Stimulated activated CD8-positive, alpha-beta memory T cell treated with anti-CD3 and anti-CD28 coated beads, Interleukin-12 subunit alpha, Interleukin-12 subunit beta, amount 100 ng/mL, for 24 hours (primary cell): ENCODE measurements around the gene ZNF831.

Source experiments
- DNase-seq: peaks from one replicate; pipeline ENCODE4 v3.0.0-alpha.2; 2020; ENCODE audit errors: extremely low read depth

ZNF831 gene

DNA sequence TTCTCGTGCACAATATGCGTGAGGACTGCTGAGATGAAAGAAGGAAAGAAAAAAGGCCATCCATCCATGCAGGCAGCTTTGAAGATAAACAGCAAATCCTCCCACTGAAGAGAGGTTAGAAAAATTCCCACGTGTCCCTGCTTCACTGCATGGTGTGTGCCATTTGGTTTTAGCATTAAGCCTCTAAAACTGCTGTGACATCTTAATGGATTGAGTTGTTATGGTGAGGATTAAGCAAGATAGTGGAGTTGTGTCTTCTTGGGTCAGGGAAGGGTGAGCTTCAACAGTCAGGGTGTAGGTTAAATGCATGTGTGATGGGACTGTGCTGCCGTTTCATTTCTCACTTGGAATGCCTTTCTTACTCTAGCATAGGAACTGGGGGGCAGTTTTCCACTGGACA is 50.5 kb downstream of the ZNF831 start:
- no peak for DNase-seq

DNA sequence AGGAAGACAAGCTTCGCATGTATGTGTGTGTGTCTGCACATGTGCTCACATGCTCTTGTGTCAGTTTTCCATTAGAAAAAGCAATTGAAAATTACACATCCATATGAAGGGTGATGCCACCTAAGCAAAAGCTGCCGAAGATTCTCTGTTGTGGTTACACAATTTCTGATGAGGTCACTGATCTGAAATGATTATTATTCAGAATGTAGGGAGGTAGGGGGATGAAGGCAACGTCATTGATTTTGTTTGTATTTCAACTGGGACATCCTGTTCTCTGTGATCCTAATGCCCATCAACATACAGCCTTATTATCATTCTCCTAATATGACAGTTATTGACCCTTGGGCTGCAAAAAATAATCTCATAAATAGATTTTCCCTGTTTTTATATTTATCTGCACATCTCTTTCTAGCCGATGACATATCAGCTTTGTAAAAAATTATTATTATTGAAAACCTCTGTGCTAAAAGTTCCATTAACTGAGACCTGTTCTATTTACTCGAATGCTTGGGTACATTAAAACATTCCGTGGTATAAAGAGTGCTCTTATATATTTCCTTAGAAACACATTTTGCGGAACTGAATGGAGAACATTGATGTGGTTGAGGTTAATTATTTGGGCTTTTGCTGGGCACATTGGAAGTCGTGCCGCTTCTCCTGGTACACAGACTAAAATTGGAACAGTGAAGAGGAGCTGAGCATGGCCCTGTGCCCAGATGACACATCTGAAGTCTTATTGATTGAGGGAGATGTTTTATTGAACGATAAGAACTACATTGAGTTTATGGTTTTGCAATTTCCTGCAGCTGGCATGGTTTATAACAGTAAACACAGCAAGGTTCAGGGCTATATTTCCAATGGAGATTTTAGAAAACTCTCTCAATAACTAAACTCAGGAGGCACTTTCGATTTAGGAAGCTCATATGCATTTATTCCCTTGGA is 51.3 kb downstream of the ZNF831 start:
- DNase-seq: no peak

DNA sequence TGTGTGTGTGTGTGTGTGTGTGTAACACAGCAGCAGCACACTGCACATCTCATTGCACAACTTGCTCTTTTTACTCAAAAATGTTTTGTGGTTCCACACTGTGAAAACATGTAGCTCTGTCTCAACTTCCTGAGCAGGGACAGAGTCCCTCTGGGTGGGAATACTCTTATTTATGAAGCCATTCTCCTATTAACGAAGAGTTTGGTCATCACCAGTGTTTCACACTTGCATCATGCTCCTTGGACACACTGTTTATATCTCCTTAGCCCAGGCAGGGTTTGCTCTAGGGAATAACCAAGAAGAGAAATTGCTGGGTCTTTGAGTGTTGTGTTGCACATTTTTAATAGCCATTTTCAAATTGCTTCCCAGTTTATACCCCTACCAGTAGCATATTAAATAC is 53.6 kb downstream of the ZNF831 start:
- DNase-seq: no peak

DNA sequence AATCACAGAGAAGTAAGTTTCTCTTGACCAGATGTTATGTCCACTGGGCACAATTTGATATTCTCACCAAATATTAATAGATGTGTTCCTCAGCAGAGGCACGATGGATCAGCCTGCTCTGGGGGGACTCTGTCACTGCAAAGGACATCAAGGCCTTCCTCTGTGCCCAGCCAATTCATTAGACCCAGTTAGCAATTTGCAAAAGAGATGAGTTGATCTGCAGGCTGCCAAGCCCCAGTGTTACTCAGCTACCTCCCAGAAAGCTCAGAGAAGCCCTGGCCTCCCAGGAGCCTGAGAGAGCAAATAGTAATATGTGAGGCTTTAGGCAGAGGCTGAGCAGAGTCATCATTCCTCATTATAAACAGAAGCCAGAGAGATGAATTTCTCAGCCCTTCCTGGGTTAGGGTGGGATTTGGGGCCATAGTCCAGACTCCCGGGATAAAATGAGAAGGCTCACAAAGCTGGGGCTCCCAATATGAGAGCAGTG is 54.2 kb downstream of the ZNF831 start:
- DNase-seq: no peak

DNA sequence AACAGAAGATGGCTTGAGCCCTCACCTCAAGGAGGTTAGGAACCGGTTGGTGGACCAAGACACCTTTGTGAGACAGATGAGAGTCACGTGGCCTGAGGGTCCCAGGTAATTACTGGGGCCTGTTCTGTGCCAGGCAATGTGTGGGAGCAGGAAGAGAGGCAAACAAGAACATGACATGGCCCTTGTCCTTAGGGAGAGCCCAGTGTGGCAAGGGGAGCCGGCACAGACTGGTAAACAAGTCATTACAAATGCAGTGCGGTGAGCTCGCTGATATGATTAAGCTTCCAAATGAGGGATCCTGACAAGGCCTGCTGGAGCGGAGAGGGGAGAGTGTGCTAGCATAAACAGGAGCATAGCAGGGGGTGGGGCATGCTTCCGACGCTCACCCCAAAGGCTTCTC is 55.6 kb downstream of the ZNF831 start:
- no peak for DNase-seq

DNA sequence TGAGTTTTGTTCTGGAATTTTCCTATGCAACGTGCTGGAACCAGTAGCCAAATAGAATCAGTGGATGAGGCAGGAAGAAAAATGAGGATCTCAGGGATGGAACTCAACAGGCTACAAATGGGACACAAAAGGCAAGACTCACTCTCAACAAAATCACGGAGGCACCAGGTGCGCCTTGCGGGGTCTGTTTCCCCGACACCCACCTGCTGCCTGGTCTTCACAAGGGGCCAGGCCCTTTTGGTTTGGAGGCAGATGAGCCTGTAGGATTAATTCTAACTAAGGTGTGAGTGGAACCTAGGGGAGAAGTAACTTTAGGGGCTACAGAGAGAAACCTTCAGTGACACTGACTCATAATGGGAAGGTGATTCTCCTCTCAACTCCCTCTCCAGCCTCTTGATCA is 56.5 kb downstream of the ZNF831 start:
- no peak for DNase-seq

DNA sequence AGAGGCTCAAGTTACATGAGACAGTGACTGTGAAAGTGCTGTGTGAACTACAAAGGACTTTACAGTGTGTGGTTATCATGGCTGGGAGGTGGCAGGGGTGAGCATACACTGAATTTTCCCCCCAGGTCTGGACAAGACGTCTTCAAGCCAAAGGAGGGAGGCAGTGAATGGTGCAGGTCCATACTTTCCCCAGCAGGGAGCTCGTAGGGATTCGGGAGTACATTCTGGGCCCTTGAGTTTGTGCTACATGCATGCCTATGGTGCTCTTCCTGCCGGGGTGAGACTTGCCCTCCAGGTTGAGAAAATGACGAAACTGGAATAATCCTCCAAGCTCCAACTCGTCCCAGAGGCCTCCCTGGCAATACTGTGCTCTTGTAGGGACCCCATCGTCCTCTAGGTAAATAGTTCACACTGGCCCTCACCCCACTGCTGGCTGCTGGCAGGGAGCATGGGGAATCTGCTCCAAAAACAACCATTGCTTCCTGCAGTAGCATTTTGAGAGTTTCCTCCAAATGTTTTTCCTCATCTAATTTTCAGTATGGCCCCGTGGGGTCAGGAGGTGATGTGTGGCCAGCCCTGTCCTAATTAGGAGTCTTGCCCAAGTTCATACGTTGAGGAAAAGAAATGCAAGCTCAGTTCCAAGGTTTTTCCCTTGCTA is 57.6 kb downstream of the ZNF831 start:
- DNase-seq: no peak

DNA sequence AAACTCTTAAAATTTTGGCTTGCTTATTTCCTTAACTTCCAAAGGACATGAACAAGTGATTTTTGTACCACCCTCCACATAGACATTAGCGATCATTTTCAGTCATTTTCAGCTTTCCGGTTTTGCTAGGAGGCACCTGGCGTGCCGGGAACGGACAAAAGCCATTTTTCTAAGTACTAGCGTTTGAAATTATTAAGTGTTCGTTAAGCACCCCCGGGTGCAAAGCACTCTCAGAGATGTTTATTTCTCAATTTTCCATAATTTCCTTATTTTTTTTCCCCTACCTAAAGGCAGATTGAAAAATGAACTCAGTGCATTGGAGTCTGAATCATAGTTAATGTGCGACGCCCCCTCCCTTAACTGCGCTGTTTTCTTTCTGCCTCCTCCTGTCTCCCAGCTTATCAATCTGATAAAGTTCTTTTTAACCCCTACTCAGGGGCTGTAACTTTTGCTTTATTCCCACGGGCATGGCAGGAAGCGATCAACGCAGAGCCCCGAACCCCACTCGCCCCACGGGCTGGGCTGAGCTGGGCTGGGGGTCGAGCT is 58.2 kb downstream of the ZNF831 start:
- DNase-seq: no peak

DNA sequence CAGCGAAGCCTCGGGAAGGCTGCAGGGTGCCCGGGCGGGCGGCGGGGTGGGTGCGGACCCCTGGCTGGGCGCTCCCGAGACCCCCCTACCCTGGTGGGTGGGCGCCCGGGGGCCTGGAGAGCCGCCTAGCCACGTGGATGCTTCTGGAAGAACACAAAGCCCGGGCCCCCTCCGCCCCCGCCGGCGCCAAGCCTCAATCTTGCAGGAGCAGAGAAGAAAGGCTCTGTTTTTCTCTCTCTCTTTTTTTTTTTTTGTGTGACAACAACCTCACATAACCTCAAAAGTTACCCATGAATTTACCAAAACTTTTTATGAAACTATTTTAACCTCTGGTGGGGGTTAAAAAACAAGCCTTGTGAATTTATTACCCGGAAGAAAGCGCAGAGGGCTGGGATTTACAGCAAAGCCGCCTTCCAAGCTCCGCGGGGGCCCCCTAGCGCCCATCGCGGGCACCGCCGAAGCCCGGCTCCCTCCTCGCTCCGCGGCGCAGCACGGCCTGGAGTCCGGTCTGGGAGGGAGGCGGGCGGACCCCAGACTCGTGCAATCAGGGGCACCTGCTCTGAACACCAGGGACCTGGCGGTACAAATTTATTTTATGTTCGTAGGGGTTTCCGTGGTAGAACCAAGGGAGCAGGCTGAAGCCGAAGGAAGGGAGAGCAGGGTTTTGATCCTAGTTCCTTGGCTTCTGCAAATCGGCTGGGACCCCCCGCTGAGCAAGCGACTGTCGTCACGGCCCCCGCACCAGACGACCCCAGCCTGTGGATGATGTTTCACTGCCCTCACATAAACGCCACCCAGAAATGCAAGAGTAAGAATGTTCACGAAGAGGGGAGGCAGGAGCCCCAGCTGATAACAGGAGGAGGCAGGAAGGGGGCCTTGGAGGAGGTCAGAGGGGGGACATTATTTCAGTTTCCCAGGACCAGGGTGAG is 58.9 kb downstream of the ZNF831 start:
- peak; percentile 52 for DNase-seq

DNA sequence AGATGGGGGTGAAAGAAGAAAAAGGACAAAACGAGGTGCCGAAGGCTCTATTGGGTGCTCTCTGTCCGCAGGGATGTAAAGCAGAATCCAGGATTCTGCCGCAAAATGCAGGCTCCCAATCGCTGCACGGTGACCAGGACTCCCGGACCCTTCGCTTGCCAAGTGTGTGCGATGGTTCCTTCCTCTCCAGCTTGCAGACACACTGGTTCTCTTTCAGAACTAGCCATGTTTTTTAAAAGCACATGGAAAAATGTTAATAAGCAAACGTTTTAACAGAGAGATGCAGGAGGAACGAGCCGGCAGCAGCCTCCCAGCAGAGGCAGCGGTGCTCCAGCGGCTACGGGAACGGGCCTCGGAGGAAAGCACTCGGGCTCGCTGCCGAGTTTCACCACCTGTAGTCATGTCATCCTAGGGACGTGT is 59.6 kb downstream of the ZNF831 start:
- DNase-seq: no peak

DNA sequence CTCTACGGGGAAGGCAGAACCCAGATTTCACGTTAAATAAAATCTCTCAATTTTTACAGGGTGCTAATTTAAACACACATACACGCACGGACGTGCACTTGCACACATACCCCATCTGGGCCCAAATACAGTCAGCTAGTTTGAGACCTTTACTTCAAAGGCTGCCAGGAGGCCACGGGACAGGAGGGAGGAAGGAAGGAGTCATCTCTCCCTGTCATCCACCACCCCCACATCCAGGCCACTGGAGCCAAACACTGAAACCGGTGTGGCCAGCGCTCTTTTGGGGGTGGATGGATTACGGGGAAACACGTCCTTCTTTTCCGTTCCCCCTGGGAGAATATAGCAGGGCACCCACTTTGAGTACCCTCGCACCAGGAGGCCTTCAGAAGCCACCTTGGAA is 60.1 kb downstream of the ZNF831 start:
- DNase-seq: no peak

DNA sequence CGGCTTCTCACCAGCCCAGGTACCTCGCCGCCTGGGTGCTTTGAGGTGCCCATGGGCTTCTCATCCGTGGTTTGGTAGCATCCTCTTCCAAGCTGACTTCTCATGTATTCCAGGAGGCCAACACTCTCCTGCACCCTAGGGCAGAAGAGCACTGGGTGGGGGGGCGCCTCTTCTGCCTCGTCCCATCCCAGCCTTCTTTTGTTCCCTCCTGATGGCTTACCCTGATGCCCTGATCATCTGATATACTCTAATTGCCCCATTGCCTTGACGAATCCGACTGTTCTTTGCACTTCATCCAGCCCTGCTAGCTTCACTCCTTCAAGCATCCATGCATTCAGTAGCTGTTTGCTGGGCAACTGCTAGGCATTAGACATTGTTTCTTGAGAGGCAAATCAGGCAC is 60.6 kb downstream of the ZNF831 start:
- no peak for DNase-seq

DNA sequence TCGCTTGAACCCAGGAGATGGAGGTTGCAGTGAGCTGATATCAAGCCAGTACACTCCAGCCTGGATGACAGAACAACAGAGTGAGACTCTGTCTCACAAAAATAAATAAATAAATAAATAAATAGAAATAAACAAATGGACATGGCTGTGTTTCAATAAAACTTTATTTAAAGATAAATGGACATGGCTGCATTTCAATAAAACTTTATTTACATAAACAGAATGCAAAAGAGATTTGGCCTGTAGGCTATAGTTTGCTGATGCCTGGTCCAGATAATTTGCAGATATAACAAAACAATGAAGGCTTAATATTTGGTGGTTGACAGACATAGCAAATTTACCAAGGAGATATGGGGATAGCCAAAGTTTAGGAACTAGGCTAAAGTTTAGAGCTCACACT is 66.8 kb downstream of the ZNF831 start:
- DNase-seq: no peak

DNA sequence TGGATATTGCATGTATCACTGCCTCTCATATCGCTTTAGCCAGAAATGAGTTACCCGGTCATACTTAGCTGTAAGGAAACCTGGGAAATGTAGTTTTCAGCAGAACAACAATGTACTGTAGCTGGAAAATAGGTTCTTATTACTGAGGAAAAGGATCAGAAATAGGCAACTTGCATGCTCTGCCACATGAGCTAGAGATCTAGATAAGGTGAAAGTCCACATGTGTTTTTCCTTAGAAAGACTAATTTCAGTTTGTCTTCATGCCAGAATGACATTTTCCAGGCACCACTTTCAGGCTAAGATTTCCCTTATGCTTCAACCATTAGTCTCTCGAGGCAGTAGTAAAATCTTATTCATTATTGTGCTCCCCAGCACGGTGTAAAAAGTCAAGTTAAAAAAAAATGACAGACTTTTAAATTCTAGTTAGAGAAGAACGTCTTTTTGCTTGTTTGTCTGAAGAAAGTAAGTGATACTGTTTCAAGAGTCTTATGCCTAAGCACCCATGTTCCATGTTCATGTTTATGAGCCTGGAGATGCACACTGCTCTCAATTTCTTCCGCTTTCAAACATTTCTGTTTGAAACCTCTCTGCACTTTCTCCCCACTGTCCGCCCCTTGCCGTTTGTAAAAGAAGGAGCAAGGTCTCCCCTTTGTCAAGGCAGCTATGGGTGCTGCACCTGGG is 67.6 kb downstream of the ZNF831 start:
- DNase-seq: no peak

DNA sequence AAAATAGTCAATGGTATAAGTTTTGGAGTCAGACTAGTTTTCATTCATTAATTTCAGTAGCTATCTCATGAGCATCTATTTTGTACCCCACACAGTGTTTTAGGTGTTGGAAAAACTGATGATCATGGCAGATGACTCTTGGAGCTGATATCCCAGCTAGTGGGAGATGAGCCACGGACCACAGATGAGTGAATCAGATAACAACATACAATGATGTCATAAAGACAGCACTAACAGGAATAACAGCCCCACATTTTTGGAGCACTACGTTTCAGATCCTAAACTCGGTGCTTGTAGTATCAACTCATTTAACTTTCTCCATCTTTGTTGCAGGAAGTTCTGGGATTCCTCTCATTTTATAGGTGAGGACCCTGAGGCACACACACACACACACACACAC is 69.0 kb downstream of the ZNF831 start:
- DNase-seq: no peak

DNA sequence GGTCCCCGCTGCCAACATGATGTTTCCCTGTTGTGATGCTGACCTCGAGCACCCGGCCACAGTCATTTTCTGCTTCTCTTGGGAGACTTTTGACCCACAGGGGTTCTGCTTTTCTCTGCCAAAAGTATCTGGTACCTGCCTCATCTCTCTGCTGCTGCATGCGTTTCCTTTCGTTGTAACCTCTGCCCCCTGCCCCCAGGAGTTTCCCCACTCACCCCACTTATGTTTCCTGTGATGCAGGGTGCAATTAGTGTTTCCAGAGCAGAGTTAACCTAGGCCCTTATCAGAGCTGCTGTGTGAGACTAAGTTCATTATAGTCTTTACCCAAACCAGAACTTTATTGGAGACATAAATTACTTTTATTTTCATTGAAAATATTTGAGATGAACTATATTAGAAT is 71.6 kb downstream of the ZNF831 start:
- DNase-seq: no peak

DNA sequence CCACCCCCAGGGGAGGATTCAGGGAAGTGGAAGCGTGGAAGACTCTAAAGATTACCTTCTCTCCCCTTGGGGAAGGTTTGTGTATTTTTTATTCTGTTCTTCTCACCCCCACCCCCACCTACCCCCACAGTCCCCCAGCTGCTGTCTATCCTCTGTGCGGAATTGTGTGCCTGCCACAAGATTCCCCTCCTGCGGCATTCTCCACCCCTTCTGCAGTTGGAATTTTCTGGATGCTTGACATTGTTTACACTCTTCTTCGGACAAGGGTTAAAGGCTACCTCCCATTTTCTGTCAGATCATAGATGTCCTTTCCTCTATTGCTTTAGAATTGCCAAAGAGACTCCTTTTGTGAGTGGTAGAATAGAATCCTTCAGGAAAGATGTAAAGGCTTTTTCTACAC is 76.4 kb downstream of the ZNF831 start:
- no peak for DNase-seq

DNA sequence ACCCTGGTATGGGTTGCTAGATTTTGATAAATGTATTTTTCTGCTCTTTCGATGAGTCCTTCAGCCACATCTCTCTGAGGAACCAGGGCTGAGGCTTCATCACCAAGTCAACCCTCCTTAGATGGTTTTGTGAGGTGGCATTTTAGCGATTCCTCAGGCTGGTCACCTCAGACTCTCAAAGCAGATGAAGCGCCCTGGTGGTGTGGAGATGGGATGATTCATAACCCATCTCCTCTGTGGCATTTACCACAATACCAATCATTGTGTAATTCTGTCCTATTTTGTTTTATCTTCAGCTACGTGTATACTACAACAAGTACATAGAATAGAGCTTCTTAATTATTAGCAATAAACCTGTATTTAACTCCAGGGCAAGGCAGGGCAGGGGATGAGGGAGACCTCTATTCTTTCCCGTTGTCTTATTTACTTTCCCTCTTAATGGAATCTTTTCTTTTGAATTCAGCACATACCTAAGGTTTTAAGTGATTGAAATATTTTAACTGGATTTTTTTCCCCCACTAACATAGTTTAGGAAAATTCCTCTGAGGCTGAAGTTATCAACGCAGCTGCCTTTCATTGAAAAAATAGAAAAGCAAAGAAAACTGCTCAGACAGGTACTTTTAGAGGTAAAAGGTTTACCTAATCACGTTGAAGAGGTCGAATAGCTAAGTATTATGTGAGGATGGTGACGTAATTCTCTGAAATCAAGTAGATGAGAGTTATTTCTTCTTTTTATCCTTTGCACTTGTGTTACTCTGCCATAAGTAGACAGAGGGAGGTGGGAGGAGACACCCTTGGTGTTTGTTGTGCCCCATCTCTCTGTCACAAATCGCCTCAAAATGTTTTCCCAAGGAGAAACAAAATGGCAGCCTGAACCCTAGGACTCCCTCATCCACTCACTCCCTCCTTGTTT is 79.3 kb downstream of the ZNF831 start:
- DNase-seq: no peak

DNA sequence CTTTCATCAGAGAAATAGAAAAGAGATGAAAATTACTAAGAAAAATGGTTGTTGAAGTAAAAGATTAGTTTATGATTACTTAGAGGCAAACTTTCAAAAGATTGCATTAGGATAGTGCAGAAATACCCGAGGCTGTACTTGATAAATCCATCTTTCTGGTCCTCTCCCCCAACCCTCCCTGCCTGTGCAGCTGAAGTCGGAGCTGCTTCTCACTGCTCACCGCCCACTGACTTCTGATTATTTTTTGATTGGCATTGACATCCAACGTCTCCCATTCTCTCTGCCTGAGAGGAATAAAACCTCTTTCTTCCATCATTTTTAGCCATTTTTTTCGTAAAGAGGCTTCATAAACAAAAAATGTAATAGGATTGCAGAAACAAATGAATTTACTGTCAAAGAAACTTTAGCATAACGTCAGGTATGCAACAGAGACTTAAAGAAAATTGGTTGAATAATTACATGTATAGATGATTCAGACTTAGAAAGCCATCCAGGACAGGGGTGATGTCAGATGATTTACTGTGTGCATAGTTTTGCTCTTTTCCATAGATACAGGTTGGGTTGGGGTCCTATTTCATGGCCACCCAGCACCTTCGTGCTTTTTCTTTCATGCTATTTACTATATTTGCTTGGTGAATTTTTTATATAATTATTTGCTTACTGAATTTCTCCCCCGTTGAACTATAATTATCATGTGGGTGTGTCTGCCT is 83.2 kb downstream of the ZNF831 start:
- DNase-seq: no peak
